HG03108 (cell line): ENCODE results near the gene CNTNAP2.

Experiments used
- ATAC-seq: cut with Tn5 transposase; IDR thresholded peaks from one replicate; pipeline ENCODE4 v1.9.1; 2021; ENCODE audit warnings: moderate library complexity; ENCODE audit not compliant: unreplicated experiment

CNTNAP2 gene

DNA sequence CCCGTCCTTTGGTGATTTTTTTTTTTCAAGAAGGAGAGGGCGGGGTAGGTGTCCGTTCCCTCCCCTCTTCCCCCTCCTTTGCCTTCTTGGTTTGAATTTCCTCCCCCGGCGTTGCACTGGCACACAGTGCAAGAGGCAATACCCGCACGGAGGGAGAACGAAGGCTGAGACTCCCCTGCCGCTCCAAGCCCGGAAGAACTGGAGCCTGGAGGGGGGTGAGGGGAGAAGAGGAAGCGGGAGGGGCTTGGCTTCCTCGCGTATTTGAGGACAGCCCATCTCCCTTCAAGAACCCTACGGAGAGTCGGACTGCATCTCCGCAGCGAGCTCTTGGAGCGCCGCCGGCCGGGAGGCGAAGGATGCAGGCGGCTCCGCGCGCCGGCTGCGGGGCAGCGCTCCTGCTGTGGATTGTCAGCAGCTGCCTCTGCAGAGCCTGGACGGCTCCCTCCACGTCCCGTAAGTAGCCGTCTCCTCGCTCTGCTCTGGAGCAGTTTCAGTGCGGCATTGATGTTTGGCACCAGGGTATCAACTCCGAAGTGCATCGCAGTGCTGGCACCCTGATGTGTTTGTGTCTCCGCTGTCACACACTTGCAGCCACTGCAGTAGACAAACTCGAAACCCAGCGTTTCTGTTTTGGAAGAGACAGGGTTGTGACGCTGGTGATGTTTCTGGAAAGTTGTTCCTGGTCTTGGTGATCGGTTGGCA is at the start of gene CNTNAP2:
TSS of gene CNTNAP2 (plus strand) at position 281 of the 702 bp plus-strand sequence. CDS start at position 357, 76 bp downstream.
- no peak for ATAC-seq

DNA sequence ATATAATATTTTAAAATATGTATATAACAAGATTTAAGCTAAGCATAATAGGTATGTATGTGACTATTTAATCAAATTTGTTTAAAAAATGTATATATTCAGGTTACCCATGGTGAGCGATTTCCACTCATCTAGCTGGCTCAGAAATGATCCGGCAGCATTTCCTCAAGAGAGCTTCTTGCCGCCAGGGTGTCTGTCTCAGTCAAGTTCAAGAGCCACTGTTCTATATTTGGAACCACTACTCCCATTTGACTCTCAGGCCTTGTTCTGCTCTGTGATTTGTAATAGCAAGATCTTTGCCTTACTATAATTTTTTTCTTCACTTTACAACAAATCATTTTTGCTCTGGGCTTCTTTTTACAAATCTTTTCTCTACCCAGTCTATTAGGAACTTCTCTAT is 48.7 kb upstream of the CNTNAP2 start:
- ATAC-seq, result no peak

DNA sequence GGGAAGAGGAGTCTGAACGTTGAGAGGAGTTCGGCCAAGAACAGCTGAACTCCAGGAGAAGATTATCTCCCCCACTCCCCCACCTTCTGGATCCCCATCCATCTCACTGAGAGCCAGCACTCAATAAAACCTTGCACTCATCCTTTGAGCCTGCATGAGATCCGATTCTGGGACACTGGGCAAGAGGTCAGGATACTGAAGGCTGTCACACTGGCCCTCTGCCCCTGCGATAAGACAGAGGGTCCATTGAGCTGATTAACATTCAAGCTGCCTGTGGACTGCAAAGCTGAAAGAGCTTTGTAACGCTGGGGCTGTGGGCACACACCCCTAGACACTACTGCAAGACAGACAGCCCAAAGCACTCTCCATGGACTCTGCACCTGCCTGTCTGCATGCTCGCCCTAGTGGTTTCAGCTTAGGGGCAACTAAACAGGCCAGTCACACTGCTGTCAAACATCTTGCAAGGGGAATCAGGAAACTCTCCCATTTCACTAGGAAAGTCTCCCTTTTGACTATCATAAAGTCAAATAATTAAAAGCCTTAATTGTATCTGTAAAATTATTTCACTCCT is 42.3 kb upstream of the CNTNAP2 start:
- ATAC-seq, result no peak

DNA sequence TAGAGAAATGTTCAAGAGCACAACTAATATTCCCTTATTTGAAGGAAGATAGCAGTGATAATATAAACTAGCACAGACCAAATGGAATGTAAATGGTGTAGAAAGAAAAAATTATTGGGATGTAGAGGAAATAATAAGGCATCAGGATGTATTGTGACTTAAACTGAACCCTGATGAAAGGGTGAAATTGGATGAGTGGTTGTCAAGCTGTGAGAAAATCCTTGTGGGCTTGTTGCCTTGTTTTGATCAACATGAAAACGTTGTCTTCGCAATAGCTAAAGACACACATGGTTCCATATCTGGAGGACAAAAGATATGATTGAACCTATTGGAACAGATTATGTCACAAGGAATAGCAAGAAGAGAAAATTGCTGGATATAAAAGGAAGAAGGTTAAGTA is 40.3 kb upstream of the CNTNAP2 start:
- ATAC-seq, result no peak

DNA sequence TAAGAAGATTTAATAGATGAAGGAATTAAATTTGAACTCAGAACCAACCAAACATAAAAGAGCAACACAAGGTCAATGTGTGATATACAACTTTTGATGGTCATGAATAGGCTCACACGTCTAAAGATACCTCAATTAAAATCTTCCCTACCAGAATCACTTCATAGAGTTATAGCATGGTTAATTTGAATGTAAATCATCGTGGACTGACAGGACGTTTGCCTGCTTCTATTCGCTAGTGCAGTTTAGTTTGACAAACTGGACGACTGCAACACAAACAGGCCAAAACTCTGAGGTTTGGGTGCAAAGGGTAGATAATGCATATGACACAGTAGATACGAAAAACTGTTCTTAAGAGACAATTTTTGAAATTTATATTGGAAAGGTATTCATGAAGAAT is 32.5 kb upstream of the CNTNAP2 start:
- ATAC-seq, result no peak

DNA sequence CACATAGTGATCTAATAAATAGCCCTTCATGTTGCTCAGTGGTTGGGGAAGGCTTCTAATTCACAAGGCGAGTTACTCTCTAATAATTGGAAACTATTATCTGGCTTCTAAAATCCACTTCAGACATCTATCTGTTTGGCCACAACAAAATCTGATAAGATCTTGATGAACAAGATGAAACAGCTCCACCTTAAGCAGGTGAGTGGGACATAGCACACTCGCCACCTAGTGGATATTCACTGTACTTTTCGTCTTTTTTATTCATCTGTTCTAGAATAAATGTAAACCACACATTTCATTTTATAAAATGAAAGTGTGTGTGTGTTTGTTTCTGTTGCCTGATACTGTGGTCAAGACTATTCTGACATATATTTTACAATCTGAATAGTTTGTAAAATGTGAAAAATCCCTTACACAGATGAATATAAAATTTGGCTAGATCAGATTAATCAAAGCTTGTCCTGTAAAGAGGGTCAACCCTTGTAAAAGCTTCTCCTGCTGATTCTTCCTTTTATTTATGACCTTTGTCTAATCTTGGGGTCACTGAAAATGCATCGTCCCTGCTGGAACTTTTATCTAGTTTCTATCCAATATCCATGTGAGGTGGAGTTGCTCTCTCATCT is 26.5 kb upstream of the CNTNAP2 start:
- ATAC-seq, result peak; percentile 67

DNA sequence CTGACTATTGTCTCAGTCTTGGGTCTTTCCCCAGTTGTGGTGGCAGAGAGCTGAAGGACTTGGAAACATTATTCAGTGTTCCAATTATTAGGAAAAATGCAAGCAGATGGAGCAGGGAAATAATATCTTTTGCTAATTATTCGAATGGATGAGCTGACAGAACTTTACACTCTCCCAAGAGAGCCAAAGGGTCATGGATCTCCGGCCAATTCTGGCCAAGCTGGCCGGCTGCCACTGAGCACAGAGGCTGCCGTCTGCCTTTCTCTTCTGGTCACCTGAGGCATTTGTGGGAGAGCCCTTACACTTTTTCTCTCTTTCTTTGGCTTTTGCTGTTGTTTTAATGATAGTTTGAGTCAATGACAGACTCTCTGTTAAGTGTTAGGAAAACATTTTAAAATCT is 22.2 kb upstream of the CNTNAP2 start:
- no peak for ATAC-seq

DNA sequence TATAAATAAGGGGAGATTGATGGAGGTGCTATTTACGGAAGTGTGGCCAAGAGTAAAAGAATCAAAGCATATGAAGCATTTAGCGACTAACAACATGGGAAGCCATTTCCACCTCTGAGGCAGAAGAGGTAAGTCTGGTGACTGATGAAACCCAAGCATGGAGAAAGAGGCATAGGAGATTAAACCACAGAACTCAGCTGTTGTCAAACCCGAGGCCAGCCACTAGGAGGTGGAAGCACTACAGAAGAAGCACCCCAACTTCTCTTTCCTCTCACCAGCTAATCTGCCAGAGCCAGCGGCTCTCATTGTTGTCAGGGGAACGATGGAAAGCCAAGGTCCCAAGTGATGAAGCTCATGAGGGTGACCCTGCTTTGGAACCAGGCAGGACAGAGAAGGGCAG is 19.6 kb upstream of the CNTNAP2 start:
- ATAC-seq, result no peak

DNA sequence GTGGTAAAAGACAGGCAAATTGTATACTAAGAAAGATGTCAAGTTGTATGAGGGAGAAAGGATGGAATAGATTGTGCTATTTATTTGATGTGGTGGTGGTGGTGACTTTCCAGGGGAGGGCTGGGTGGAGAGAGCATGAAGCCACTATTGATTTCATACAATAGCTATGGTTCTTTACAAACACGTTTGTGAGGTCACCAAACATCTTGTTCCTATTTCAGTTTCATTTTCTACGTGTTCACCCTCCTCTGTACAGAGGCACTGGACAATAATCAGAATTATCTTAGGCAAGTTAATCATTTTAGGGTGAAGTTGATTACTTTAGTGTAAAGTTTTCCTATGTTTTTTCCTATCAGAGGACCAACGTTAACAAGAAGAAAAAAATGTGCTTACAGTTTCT is 10.3 kb upstream of the CNTNAP2 start:
- no peak for ATAC-seq

DNA sequence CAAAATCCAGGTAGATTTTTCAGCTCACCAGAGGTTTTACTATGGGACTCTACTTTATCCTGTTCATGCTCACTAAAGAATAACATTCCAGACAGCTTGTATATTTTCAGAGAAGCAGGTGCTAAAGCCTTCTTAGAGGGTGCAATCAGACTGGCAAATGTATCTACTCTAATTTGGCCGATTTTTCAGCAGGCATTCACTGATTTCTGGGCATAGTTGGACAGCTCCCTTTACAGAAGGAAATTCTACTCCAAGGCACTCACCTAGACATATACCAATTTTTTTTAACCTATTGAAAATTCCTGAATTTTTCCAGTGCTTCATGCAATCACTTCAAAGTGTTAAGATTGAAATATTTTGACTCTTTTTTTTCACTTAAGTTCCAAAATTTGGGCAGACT is 3.8 kb upstream of the CNTNAP2 start:
- no peak for ATAC-seq

DNA sequence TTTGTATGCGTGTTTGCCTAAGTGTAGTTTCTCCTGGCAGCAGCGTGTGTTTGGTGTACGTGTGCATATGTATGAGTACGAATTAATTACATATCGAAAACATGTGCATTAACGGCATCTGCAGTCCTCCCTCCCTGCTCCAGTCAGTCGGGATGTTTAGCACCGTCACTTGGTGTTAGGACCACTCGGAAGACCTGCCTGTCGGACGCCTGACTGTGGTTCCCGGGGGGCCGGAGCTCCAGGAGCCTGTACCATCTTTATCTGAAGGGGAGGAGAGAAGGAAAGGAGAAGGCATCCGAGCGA is 1.1 kb upstream of the CNTNAP2 start:
- no peak for ATAC-seq

DNA sequence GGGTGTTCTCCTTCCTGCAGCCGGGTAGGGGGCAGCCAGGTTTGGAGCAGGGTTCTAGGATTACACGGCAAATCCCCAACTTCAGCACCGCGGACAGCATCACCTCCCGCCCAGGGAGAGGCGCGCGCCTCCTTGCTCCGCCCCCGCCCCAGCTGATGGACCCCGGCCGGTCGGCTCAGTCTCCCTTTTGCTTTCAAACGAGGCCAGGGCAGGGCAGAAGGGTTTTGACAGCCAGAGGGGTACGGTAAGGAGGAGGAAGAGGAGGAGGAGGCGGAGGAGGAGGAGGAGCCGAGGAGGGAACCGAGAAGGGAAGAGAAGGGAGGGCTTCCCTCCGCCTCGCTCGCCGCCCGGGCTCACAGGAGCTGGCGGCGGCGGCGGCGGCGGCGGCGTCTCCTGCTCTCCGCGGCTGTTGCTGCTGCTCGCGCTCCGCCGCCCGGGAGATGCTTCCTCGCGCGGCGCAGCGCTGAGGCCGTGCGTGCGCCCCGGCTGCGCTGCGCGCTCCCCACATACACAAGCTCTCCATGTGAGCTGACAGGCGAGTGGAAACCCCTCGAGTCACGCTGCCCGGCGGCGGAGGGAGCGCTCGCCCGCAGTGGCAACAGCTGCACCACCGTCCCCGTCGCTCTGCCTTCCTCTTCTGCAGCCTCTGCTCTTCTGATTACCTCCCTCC is 615 bp upstream of the CNTNAP2 start:
- ATAC-seq, result no peak

DNA sequence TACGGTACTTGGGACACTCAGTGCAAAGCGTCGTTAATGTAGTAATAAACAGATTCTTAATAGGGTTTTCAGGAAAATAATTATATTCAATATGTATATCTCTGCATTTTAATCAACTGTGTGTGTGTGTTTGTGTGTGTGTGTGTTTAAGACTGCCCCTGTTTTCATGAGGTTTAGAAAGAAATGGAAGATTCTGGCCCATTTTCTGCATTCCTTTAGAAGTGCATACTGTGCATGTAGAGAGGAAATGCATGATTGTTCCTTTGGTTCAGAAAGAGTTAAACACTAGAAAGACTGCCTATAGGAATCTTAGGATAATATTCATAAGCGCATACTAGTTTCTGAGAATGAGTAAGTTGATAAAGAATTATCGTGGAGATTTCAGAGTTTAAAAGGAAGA is 975 bp downstream of the CNTNAP2 start:
- no peak for ATAC-seq

DNA sequence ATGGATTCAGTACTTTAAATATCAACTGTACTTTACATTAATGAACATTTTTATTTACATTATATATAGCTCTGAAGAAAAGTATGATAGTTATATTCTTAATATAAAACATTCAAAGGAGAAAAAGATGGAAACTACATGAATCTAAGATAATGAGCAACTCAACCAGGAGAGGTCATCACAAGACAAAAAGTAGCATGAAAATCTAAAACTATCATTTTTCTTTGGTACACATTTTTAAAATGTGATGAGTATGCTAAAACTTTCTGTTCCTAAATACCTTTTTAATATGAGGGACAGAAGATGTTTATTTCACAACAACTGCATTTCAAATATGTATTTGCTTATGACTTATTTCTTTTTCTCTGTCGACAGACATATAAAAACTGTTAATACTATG is 2.4 kb downstream of the CNTNAP2 start:
- ATAC-seq, result no peak

DNA sequence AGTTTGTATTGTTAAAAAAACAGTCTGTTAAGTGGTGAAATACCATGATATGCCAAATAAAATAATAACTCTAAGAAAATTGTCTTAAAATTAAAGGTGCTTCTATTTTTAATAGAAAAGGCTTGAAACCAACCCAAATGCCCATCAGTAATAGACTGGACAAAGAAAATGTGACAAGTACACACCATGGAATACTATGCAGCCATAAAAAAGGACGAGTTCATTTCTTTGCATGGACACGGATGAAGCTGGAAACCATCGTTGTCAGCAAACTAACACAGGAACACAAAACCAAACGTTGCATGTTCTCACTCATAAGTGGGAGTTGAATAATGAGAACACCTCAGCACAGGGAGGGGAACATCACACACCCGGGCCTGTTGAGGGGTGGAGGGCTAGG is 7.1 kb downstream of the CNTNAP2 start:
- ATAC-seq, result no peak

DNA sequence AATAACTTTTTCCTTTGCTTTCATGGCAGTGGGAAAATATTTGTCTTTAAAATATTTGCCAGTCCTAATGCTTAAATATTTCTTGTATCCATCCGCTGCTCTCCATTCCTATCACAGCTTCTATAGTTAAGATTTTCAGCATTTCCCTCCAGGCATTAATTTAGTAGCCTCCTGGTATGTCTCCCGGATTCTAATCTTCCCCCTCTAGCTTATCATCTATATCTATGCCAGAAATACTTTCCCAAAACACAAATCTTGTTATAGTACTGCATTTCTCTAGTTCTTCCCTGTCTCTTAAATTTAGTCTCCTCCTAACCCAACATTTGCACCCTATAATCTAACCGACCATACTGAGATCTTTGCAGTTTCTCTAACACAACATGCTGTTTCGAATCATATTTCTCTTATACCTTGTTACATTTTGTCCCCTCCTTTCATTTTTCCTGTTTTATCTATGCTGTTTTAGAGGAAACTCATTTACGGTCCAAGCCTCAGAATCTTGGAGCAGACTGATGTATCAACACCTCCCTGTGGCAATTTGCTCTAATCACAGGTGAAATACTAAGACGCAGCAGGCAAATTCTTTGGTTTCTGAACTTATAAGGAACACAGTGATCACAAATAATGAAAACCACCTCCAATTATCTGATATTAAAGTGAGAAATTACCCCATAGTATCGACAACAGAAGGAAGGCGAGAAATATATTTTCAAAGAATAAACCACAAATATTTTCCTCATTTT is 10.3 kb downstream of the CNTNAP2 start:
- ATAC-seq, result no peak

DNA sequence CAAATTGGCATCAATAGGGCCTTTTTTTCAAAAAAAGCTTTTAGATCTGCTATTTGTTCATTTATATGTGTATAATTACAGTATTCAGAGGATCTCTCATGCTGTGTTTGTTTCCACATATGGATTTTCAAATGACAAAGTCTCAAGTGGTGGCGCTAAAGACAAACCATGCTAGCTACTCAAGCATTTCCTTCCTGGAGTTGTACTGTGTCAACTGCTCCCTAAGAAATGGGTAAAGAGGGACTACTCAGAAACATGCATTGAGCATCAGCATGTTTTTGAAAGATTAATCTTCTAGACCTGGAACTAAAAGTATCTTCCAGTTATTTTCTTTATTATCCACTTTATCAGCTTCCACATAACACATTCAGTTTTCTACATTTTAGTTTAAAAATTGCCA is 12.7 kb downstream of the CNTNAP2 start:
- no peak for ATAC-seq

DNA sequence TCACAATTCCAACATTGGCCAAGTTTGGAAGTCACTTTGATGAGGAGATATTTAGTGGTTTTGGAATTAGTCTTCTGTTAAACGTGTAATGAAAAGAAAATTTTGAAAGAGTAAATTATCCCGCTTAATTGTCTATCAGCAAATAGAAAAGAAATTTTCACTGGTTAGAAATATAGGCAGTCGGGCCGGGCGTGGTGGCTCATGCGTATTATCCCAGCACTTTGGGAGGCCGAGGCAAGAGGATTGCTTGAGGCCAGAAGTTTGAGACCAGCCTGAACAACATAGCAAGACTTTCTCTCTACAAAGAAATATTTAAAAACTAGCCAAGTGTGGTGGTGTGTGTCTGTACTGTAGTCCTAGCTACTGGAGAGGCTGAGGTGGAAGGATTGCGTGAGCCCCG is 13.4 kb downstream of the CNTNAP2 start:
- ATAC-seq, result no peak

DNA sequence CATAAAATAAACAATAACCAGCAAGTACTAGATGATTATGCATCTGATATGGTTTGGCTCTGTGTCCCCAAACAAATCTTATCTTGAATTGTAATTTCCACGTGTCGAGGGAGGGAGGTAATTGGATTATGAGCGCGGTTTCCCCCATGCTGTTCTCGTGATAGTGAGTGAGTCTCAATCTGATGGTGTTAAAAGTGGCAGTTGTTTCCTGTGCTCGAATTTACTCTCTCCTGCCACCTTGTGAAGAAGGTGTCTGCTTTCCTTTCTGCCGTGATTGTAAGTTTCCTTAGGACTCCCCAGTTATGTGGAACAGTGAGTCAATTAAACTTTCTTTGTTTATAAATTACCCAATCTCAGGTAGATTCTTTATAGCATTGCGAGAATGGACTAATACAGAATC is 15.1 kb downstream of the CNTNAP2 start:
- no peak for ATAC-seq

DNA sequence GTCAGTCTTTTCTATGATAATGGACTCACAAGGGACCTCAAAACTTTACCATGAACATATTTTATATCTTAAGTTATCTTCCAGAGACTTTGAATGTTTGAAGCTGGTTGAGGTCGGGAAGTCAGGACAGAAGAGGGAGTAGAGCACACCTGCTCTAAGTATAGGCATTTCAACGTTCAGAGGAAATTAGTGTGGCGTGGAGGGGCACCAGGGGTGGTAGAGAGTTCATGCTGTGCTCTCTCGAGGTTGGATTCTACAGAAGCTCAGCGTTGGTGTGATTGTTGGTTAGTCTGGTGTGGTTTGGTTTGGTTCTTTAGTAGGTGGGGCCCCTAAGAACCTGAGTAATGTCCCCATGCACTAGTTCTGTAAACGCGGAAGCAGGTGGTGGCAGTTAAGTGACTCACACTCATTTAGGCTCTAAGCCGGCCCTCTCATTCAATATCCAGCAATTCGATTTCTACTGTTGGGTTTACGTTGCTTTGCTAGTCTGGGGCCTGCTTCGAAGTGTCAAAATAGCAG is 19.8 kb downstream of the CNTNAP2 start:
- no peak for ATAC-seq

DNA sequence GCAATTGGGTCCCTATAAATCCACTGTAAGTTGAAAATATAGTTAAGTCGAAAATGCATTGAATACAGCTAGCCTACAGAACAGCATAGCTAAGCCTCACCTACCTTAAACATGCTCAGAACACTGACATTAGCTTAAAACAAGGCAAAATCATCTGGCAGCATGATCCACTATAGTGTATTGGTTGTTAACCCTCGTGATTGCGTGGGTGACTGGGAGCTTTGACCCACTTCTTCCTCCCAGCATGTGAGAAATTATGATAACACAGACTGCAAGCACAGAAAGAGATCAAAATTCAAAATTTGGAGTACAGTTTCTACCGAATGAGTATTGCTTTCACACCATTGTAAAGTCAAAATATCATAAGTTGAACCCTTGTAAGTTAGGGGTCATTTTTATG is 22.3 kb downstream of the CNTNAP2 start:
- ATAC-seq, result no peak
